Activated CD4-positive, CD25-positive, alpha-beta regulatory T cell treated with anti-CD3 and anti-CD28 coated beads, Interleukin-2, amount 50 U/mL, for 24 hours (primary cell): ENCODE measurements around the gene ETV4.
A peak's percentile ranks its signal among the peaks of the same experiment; 100 is the strongest.

Experiments used
- ATAC-seq, 2 donors: fragments of 150-1000 bp; cut with Tn5 transposase; one replicate each; pipeline ENCODE4 v1.10.0; 2021; ENCODE audit warnings: mild to moderate bottlenecking in 1 of 2, moderate library complexity in 1 of 2

The ETV4 gene

DNA sequence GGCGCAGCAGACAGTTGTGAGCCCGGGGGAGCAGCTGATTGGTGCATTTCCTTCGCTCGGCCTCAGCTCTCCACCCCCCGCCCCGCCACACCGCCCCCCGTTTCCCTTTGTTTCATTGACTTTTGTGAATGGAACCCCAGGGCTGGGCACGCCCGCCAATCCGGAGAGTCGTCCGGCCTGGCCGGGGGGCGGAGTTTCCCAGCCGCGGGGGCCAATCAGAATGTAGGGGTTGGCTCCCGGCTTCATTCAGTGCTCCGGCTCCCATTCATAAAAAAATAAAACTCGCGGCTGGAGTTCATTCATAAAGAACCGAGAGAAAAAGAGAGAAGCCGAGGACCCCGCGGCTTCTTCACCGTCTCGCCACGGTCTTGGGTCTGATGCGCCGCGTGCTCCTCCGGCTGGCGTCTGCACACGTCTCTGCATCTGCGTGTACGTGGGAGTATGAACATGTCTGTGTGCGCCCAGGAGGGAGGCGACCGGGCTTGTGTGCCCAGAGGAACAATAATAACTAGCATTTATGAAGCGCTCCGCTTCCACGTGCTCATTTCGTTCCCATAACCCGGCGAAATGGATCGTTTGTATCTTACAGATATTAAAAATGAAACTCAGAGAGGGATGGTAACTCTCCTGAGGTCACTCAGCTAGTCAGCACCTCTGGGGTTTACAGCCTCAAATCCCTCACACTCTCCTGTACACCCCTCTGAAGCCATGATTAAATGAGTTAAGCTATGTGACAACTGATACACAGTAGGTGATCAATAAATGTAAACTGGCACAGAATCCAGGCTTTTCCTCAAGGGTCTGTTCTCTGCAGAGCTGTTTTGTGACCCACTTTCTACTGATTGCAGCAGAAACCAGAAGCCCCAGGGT lies at the start of gene ETV4:
TSS of gene ETV4 (minus strand) at position 22 of the 870 bp plus-strand sequence. CDS start 723 bp downstream, outside the sequence.
- peak; percentile 92 to 94 for ATAC-seq

DNA sequence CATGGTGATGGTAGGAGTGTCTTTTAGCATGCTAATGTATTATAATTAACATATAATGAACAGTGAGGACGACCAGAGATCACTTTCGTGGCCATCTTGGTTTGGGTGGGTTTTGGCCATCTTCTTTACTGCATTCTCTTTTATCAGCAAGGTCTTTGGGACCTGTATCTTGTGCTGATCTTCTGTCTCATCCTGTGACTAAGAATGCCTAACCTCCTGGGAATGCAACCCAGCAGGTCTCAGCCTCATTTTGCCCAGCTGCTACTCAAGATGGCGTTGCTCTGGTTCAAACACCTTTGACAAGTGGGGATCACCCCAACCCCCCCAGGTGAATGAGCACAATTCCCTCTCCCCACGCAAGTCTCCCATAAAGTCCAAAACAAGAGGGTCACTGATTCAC lies 49.3 kb upstream of the ETV4 start:
- ATAC-seq: no peak

DNA sequence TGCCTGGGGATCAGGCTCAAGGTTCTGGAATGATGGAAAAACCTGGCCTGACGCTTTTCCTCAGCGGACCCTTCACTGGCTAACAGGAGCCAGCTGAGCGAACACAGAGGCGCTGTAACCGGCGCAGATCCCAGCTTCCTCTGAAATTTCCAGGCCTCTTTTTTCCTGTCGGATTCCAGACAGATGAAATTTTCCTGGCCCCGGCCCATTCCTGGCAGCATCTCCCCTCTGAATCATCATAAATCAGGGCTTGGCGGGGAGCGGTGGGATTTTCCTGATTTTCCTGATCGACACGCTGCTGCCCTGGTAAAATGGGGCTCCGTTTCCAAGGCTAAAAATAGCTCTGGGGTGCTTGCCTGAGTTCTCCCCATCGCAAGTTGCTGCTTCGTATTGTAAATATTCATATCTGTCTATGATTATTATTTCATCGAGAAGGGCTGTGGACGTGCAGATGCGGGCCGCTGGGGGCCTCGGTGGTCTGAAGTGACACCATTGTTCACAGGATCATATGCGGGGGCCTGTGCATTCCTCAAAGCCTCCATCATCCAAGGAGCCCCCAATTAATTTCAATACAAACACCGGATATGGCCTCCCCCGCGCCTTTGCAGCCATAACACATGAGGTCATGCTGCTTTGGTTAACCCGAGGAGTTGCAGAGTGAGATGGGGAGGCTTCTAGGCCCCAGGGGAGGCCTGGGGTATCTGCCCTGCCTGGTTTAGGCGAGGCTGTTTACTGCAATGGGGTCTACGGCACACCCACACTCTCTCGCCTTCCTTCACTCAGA lies 45.8 kb upstream of the ETV4 start:
- ATAC-seq: no peak

DNA sequence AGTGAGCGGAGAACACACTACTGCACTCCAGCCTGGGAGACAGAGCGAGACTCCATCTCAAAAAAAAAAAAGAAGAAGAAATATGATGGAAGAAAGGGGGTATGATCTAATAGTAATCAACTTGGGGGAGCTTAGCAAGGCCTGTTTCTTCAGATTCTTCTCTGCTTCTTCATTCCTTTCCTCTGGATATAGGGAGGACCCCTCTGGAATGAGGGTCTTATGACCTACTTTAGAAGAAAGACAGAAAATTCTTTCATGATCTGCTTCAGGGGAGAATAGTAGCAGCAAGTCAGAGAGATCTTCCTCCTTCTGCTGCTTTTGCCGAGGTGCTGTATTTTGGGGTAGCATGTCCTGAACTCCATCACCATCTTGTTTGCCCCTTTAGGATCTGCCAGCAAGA lies 44.9 kb upstream of the ETV4 start:
- no peak for ATAC-seq

DNA sequence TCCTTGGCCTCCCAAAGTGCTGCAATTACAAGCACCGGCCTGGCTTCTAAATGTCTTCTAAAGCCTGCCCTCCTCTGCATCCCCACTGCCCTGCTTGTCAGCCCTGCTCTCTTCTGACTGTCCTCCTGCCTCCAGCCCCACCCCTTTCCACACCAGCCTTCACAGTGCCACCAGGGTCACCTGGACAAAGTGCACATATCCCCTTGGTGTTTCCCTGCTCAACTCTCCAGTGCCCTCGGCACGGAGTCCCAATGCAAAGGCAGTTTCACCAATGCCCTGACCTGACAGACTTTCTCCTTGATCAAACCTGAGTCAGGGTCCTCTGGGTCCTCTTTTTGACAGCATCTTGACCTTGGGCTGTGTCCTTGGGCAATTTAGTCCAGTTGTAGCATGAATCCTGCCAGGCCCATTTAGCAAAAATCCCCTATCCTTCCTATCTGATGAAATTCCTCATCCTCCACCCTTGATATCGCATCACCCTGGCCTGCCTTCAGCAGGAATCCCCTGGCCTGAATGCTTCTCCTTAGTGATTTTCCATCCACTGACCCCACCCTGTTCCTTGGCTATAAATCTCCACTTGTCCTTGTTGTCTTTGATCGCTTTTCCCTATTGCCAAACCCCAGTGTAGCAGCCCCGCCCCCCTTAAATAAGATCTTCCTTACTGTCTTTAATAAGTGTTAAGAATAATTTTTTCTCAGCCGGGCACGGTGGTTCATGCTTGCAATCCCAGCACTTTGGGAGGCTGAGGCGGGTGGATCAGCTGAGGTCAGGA lies 42.7 kb upstream of the ETV4 start:
- ATAC-seq: no peak

DNA sequence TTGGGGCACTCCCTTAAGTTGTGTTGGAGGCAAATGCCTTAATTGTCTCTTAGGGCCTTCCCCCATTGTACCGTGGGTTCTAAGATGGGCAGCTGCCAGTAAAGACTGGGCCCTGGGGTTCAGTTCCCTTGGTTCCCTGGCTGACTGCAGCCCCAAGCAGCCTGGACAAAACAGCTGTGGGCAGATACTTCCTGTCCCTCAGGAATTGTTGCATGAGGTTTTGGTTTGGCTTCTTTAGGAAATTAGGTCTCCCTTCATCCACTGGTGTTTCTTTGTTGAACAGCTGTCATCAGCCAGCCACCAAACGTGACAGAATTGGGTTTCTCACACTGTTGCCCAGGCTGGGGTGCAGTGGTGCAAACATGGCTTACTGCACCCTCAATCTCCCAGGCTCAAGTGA lies 42.0 kb upstream of the ETV4 start:
- no peak for ATAC-seq

DNA sequence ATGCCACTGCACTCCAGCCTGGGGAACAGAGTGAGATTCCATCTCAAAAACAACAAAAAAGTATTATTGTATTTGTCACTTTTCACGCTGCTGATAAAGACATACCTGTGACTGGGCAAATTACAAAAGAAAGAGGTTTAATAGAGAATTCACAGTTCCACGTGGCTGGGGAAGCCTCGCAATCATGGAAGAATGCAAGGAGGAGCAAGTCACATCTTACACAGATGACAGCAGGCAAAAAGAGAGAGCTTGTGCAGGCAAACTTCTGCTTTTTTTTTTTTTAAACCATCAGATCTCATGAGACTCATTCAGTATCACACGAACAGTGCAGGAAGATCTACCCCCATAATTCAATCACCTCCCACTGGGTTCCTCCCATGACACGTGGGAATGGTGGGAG lies 41.5 kb upstream of the ETV4 start:
- no peak for ATAC-seq

DNA sequence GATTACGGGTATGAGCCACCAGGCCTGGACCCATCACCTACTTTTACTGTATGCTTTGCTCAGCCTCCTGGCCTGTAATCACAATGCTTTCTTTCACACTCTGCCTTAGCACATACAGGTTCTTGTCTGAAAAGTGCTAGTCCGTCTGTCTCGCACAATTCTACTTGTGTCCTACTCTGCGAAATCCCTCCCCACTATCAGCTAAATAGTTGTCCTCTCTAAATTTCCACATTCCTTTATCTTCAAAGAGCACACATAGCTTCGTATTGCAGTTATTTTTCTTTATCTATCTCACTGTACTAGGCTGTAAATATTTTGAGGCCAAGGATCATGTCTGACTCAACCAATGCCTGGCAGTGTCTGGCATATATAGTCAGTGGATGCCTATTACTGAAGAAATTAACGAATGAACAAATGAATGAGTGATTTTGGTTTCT lies 38.5 kb upstream of the ETV4 start:
- no peak for ATAC-seq

DNA sequence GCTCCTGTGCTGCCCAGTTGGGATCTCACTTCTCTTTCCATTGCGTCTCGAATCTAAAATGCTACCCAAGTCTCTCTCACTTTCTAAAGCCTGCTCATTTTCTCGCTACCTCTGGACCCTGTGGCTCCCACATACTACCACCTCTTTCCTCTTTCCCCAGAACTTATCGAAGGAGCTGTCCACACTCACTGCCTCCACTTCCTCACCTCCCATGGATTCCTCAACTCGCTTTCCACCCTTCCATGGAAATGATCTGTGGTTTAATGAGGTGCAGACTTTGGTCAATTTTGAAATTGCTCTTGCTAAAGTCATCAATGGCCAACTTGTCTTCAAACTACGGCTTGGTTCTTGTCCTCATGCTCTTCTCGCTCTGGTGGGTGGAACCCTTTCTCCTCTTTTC lies 37.2 kb upstream of the ETV4 start:
- ATAC-seq: no peak

DNA sequence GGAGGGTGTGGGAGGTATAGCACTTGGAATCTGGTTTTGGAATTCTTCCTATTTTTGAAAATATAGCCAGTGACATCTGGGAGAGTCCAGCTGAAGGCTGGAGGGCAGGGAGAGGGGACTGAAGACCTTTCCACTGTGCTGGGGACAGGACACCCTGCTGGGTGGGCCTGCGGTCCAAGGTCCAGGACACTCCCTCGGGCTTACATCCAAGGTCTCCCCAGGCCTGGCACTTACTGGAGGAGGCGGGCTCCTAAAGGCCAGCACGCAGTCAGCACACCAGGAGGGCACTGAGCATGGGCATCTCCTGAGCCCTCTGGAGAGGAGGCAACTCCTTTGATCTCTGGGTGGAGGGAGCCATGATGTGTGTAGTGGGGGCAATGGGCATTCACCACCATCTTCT lies 35.5 kb upstream of the ETV4 start:
- ATAC-seq: no peak

DNA sequence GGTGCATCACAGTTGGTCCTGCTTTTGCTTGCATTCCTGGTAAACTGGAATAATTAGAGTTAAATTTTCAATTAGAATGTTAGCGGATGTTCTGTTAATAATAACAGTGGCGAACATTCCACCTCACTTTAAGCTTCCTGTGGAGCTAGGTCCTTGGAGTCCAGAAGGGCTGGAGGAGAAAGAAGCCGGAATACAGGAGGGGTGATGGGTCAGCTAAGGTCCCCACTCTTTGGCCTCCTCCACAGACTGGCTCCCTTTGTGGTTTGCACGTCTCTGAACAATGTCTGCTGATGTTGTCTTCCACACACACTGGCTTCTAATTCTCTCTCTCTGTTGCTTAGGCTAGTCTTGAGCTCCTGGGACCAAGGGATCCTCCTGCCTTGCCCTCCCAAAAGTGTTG lies 35.0 kb upstream of the ETV4 start:
- no peak for ATAC-seq

DNA sequence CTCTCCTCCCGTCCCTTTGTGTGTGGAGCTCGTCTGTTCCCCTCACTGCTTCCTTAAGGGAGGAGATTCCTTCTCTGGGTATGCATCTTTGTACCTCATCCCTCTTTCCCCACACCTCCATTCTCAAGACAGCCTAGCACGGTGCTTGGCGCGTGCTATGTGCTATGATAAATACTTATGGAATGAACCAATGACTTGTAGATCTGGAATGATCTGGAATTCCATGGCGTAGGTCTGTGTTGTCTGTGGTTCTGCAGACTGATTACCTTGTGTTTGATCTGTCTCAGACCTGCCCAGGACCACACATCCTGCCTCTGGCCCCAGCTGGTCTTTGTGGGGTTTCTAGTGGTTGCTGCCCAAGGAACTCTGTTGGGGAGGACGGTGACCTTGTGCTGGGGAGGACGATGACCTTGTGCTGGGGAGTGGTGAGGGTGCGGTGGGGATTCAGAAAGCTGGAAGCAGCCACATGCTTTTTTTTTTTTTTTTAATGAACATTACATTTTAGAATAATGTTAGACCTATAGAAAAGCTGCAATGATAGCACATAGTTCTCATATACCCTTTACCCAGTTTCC lies 33.5 kb upstream of the ETV4 start:
- no peak for ATAC-seq

DNA sequence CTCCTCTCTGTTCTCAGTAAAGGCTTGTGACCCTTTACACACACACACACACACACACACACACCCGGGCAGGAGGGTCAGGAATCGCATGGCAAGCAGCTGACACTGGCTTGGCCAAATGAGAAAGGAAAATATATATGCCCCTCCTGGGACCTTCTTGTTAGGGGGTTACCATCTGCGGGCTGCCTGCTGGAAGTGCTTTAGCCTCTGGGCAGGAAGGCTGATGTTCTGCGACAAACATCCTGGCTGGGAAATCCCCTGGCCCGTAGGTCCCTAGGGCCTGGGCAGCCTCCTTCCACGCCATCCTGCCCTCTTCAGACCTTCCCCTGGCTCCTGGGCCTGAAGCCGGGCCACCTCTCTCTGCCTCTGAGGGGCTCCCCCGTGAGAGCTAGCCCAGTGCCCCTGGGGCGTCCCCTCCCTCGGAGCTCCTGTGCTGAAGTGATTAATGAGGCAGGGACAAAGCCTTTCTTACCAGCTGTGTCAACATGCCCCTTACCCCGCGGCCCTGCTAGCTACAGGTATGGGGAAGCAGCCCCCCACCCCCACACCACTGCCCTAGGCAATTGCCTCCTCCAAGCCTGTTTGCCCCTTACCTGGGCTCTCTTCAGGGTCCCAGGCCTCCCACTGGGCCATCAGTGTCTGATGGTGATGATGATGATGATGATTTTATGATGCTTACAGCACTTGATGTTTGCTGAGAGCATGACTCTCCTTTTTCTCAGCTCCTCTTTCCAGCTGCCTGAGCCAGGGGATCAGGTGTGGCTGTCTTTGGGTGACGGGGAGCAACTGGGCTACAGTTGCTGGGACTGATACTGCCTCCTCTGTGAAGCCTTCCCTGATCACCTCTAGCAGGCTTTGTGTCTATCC lies 32.8 kb upstream of the ETV4 start:
- ATAC-seq: peak; percentile 59 to 63

DNA sequence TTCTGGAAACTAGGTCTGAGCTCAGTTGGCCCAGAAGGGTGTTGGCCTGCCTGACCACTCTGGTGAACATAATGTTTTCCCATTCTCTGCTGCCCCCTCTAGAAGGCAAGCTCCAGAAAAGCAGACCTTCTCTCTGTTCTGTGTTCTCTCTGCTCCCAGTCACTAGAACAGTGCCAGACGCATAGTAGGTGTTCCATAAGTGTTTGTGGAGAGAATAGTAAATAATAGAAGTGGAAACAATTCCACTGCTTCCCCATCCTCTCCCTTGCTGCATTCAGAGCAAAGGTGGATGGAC lies 32.2 kb upstream of the ETV4 start:
- no peak for ATAC-seq

DNA sequence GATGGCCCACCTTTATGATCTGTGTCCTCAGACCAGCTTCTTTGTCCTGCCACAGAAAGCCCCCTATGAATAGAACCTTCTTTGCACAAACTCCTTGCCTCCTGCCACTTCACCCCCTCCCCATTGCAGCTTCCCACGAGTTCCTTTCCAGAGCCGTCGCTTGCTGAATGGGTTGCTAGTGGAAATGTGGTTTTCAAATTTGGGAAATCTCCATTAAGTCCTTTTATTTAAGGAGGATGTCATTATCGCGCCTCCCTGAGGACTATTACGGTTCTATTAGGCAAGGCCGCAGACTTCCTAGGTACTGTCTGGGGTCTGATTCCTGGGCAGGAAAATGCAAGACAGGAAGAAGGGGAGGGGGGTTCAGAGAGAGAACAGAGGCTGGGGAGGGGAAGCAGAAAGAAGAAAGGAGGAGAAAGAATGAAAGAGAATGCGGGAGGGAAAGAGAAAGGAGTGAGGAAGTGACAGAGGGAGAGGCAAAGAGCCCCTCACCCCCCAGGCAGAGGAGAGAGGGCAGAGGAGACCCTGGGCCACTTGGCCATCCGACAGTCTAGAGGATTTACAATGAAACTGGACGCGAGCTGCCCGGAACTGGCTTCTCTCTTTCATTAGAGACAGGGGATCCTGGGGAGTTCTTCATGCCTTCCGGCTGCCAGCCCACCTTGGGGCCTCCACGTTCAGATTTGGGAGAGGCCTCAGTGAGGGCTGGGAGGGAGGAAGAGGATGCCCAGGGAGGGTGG lies 31.7 kb upstream of the ETV4 start:
- ATAC-seq: no peak

DNA sequence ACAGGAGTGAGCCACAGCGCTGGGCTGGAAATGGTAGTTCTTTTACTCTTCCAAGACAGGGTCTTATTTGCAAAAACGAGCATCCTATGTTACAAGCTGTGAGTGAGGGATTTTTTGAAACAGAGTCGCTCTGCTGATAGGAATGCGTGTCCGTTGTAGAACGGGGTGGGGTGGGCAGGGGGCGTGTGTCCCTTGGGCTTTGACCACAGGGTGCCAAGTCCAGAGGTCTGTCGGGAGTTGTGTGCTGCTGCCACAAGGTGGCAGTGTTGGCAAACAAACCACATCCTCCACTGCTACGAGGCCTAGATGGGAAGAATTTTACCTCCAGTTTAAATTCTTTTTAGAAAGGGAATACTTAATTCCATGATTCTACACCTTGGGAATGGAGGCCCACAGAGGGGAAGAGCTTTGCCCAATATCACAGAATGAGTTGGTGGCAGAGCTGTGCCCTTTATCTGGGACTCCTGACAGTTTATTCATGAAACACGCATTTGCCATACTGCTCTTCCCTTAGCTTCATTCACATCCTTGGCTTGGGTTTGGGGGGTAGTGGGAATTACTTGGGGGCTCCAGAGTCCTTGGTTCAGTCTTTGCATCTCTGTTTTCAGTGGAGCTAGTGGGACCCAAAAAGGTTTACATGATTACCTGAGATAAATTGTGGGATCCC lies 30.6 kb upstream of the ETV4 start:
- peak; percentile 65 to 80 for ATAC-seq

DNA sequence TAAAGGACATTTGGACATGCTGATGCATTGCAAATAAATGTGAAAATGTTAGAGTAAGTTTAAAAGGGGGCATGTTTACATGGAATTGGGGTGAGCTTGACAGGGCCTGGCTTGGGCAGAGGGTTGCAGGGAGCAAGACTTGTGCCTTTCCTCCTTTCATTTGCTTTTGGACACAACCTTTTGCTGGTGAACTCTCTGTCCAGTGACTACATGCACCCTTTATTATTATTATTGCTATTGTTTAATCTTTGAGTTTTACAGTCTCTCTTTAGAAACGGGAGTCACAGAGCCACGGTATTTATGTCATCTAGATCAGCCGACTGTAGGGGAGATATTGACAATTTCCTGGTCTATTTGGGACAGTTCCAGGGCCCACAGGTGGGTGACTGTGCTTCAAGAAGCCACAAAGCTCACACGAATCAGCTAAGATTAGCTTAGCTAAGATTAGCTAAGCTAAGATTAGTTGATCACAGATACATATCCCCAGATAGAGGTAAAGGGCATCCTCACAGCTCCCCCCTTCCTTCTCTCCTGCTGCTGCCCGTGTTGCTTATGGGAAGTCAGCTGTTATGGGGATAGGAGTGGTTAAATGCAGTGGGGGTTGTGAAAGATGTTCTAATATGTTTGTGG lies 28.9 kb upstream of the ETV4 start:
- no peak for ATAC-seq

DNA sequence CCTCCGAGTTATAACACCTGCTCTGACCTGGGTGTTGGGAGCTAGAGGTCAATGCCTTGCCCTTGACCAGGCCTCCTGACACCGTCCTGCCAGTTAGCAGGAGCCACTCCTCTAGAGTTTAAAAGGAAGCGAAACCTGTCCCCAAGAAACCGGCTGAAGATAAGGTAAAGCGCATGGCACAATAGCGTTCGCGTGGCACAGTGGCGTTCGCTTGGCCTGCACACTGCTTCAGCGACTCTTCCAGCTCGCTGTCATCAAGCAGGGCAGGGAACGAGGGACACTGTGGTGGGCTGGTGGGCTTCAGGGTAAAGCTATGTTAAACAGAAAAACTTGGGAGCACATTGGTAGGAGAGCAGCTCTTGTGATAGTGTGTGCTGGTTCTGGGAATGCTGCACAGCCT lies 28.2 kb upstream of the ETV4 start:
- no peak for ATAC-seq

DNA sequence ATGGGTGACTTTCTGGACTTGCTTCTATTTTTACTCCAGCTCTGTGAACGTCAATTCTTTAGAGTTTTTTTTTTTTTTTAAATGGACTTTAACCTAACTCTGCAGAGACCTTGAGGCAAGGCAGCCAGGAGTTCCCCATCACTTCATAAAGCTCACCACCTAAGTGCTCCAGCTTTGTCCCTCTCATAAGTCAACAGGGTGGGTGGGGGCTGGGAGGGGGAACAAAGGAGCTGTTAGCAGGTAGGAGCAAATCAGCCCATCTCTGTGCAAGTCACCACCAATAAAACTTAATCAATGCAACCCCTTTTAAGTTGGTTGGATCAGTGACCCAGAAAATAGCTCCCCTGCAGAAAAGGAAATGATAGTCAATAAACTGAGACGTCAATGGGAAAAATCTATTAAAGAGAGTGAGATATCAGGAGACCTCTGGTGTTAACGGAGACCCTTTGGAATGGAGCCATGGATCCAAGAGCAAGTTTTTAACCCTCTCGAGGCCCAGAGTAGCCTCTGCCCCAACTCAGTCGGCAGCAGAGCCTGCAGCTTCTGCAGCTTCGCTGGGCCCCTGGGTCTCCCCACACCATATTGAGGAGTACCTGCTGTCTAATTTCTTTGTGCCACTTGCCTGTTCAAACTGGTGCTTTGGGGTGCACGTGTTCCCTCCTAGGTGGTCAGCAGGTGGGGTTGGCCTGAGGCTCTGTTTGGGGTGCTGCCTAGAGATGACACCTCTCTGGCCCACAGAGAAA lies 27.6 kb upstream of the ETV4 start:
- no peak for ATAC-seq
